Inflammatory macrophage (primary cell): Measurements from ENCODE around the gene KRTAP29-1.
"Not testable (repeated sequence)": the region's sequence is repeated elsewhere in the genome, so short reads cannot be mapped to it uniquely, and the experiment has no call there.

Experiments
- DNase-seq, 2 donors: peaks; one replicate each; pipeline ENCODE4 v3.0.0-alpha.2; 2020 to 2022

KRTAP29-1 gene

GRCh38 chr17:41298458-41299135 is 4.1 kb downstream of the KRTAP29-1 start:
- no peak for DNase-seq

DNA sequence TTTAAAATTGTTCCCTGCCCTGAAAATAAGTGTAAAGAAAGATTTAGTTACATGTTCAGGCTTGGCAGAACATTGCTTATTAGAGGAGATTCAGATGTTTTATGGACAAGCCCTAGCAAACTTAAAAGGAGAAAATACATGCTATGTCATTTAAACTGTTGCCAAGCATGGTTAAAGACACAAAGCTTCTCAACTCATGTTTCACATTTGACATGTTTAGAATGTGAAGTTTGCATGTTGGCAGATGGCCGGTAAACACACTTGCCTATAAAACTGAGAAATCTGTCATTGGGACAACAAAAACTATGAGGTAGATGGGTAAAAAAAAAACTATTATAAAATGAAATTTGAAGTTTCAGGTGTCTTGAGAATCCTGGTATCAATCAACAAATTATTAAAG is 5.8 kb downstream of the KRTAP29-1 start:
- DNase-seq: no peak

- DNase-seq: no peak
Observed at GRCh38 chr17:41294016-41294415, 8.6 kb downstream of the KRTAP29-1 start.

DNA sequence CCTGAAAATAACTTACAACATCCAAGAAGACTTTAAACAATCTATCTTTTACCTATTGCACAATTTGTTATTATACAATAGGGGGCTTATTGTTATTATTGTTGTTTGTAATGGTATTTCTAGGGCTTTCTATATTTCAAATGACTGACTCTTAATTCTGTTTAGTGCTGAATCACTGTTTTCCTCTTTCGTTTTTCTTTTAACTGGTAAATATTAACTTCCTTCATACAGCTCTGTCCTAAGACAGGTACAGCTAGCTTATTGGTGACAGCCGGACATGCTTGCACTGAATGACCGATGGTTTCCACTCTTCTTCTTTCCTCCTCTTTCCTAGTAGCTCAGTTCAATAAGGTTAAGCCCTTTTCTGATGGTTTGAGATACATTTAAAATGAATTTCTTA is 15.6 kb downstream of the KRTAP29-1 start:
- DNase-seq: no peak

- peak; percentile 14 to 62 for DNase-seq
Observed at GRCh38 chr17:41284546-41284945, 18.1 kb downstream of the KRTAP29-1 start.

- no peak for DNase-seq
Observed at GRCh38 chr17:41284043-41284442, 18.6 kb downstream of the KRTAP29-1 start.

DNA sequence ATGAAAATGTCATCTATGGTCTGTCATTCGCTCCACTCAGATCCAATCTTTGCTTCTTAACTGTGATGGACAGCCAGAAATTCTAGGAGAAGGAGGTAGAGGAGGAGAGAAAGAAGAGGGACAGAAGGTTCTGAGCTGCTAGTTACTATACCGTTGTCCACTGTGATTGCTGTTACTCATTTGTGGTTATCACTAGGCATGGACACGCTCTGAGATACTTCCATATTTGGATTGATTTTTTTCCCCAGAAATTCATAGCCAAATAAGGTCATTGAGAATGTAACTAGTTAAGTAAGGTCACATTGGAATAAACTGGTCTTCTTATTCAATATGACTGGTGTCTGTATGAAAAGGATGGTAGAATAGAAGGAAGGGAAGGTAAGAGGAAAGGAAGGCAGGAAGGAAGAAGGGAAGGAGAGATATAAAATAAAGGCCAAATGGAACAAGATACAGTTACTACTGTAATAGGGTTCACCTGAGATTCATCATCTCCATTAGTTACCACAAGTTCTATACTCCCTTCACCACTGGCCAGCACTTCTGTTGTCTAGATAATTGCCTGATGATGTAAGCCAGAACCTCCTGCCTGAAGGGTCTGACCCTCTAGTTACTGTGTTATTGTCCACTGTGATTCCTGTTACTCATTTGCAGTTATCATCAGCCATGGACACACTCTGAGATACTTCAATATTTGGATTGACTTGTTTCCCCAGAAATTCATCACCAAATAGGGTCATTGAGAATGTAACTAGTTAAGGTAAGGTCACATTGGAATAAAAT is 24.3 kb downstream of the KRTAP29-1 start:
- DNase-seq: no peak

DNA sequence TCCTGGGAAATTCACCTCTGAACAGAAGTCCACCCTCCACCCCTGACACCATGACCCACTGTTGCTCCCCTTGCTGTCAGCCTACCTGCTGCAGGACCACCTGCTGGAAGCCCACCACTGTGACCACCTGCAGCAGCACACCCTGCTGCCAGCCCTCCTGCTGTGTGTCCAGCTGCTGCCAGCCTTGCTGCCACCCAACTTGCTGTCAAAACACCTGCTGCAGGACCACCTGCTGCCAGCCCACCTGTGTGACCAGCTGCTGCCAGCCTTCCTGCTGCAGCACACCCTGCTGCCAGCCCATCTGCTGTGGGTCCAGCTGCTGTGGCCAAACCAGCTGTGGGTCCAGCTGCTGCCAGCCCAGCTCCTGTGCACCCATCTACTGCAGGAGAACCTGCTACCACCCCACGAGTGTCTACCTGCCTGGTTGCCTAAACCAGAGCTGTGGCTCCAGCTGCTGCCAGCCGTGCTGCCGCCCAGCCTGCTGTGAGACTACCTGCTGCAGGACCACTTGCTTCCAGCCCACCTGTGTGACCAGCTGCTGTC is 26.9 kb downstream of the KRTAP29-1 start, which contains the start of gene KRTAP9-7:
KRTAP9-7 (plus strand) TSS at position 51 of the 543 bp plus-strand sequence; CDS start at position 51, 0 bp downstream.
- not testable (repeated sequence) for DNase-seq

GRCh38 chr17:41271858-41272257 is 30.8 kb downstream of the KRTAP29-1 start:
- no peak for DNase-seq

GRCh38 chr17:41271323-41271722 is 31.3 kb downstream of the KRTAP29-1 start:
- not testable (repeated sequence) for DNase-seq

- DNase-seq: no peak
Observed at GRCh38 chr17:41267711-41268110, 34.9 kb downstream of the KRTAP29-1 start.

DNA sequence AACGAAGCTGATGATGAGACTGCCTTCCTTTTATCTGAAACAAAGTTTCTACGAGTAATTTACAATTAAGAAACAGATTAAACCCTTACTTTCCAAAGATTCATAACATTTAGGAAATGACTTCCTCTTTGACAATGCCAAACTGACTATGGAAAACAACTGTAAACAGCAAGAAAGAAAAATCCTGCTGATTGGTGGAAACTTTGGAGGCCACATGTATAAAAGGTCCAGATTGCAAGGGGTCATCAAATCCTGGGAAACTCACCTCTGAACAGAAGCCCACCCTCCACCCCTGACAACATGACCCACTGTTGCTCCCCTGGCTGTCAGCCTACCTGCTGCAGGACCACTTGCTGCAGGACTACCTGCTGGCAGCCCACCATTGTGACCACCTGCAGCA is 37.6 kb downstream of the KRTAP29-1 start, which contains the start of gene KRTAP9-6:
KRTAP9-6 (plus strand) TSS at position 301 of the 400 bp plus-strand sequence; CDS start at position 301, 0 bp downstream.
- no peak for DNase-seq

DNA sequence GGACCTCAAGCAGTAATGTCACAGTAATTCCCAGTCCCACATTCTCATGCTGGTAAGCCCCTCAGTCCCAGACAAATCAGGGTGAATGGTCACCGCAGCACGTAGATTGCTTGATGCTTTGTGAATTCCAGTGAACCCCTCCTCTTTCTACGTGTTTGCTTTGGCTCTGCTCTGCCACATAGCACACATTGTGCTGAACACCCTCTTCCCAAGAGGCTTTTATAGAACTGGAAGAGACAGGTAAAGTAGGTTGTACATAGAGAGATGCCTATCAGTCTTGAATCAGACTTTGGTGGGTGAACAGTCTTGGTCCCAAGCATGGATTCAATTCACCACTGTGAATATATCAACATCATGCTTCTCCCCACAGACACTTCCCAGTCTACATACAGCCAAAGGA is 38.1 kb downstream of the KRTAP29-1 start:
- DNase-seq: no peak

DNA sequence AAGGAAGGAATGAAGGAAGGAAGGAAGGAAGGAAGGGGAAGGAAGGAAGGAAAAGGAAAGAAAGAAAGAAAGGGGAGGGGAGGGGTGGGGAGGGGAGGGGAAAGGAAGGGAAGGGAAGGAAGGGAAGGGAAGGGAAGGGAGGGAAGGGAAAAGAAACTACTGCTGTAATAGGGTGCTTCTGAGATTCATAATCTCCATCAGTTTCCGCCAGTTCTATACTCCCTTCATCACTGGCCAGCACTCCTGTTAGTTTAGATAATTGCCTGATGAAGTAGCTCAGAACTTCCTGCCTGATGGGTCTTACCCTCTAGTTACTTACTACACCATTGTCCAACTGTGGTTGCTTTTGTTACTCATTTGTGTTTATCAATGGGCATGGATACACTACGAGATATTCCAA is 39.4 kb downstream of the KRTAP29-1 start:
- DNase-seq: no peak

- no peak for DNase-seq
Observed at GRCh38 chr17:41258406-41258805, 44.2 kb downstream of the KRTAP29-1 start.

- no peak for DNase-seq
Observed at GRCh38 chr17:41256291-41256685, 46.4 kb downstream of the KRTAP29-1 start.

- DNase-seq: not testable (repeated sequence)
Observed at GRCh38 chr17:41255381-41256290, 47.0 kb downstream of the KRTAP29-1 start, which contains the start of gene KRTAP9-9. TSS of gene KRTAP9-9 (plus strand) at chr17:41255384.

GRCh38 chr17:41254861-41255260 is 47.8 kb downstream of the KRTAP29-1 start:
- DNase-seq: no peak
